Measurements from ENCODE around the gene GZF1. TPM values are rescaled to one million over a fixed set of nuclear protein-coding genes. Genes with fewer than 3 reads are reported as not detected.

Gene GZF1
- total RNA-seq, 2 donors from 2014 or later, result 12.2 to 15.5 TPM

- Histone ChIP-seq H3K27me3 (ENCODE audit: control insufficient read depth, insufficient read depth, low read length, poor library complexity, severe bottlenecking) (no peaks in the 10 kb centered on the region), H3K36me3 (ENCODE audit: control insufficient read depth, insufficient read depth, low read length) (peaks cover 11% of the 10 kb centered on the region), H3K4me3 (ENCODE audit: low read length) (peak overlapping the region; percentile 95), H3K9ac (ENCODE audit: extremely low read depth, low read length, poor library complexity, severe bottlenecking) (peak overlapping the region; percentile 71), H3K4me1 (ENCODE audit: control insufficient read depth, insufficient read depth, low read length) (peaks cover 3% of the 10 kb centered on the region), H3K27ac (ENCODE audit: low read depth, low read length) (peak overlapping the region; percentile 97), H3K9me3 (ENCODE audit: control insufficient read depth, low read length) (no peaks in the 10 kb centered on the region)
- peaks cover 18% of the 10 kb centered on the region for H3K4me1 Mint-ChIP-seq
- DNase-seq, result no peak
- WGBS, 2 experiments (ENCODE audit: insufficient coverage in 1 of 2, insufficient read length in 1 of 2), result 19 to 31% methylated on average over 8 to 21 of the region's 23 CpGs
- H3K4me3 Mint-ChIP-seq, result peak overlapping the region; percentile 85
- H3K27ac Mint-ChIP-seq, result peak overlapping the region; percentile 98
- H3K9me3 Mint-ChIP-seq, result no peaks in the 10 kb centered on the region
- TF ChIP-seq, protein P1, sequence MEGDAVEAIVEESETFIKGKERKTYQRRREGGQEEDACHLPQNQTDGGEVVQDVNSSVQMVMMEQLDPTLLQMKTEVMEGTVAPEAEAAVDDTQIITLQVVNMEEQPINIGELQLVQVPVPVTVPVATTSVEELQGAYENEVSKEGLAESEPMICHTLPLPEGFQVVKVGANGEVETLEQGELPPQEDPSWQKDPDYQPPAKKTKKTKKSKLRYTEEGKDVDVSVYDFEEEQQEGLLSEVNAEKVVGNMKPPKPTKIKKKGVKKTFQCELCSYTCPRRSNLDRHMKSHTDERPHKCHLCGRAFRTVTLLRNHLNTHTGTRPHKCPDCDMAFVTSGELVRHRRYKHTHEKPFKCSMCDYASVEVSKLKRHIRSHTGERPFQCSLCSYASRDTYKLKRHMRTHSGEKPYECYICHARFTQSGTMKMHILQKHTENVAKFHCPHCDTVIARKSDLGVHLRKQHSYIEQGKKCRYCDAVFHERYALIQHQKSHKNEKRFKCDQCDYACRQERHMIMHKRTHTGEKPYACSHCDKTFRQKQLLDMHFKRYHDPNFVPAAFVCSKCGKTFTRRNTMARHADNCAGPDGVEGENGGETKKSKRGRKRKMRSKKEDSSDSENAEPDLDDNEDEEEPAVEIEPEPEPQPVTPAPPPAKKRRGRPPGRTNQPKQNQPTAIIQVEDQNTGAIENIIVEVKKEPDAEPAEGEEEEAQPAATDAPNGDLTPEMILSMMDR (conservative IDR thresholded peaks at IDR 0.05), result peak; percentile 63
- no peaks in the 10 kb centered on the region for H3K27me3 Mint-ChIP-seq (ENCODE audit: insufficient read depth)
- peaks cover 10% of the 10 kb centered on the region for H3K36me3 Mint-ChIP-seq (ENCODE audit: low read depth)
Observed at GRCh38 chr20:23349338-23350195, 12.4 kb upstream of the GZF1 start.

DNA sequence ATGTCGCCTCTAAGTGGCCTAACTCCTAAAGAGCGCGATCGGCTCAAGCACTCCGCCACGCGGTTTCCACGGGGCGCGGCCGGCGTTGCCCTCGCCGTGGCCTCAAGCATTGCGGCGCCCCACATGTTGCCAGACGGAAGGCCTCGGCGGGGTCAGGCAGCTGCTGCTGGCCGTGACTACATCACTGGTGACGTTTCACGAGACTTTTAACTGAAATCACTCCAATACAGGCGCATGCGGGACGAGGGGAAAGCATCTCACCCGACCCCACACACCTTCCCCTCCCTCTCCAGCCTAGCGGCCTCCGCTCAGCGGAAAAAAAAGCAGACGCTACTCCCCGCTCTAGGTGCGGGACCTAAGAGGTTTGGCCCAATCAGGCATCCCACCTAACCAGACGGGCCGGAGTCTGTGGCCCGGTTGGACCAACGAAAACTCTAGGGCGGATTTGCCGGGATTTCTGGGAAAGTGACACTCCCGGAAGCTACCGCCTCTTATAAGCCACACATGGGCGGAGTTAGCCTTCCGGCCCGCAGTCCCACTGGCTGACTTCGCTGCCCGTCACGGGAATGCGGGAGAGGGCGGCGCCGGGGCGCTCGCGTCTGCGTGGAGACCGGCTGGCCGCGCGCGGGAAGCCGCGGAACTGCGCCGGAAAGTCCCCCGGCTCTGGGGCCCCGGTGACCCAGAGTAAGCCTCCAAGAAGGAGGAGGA lies 11.6 kb upstream of the GZF1 start, which contains the start of gene NXT1:
Gene NXT1, plus strand, starts transcription at position 596 of the 708 bp plus-strand sequence. CDS start 3,251 bp downstream, outside the sequence.
- peak; percentile 98 for DNase-seq
- Mint-ChIP-seq H3K4me1 (peaks cover 18% of the 10 kb centered on the region), H3K27me3 (ENCODE audit: insufficient read depth) (no peaks in the 10 kb centered on the region), H3K9me3 (no peaks in the 10 kb centered on the region), H3K4me3 (peak within 1 kb of the TSS; percentile 85), H3K27ac (peak within 1 kb of the TSS; percentile 98), H3K36me3 (ENCODE audit: low read depth) (peaks cover 12% of the 10 kb centered on the region)
- peaks cover 18% of the 10 kb centered on the region for H3K36me3 ChIP-seq (ENCODE audit: control insufficient read depth, insufficient read depth, low read length)
- no peaks in the 10 kb centered on the region for H3K9me3 ChIP-seq (ENCODE audit: control insufficient read depth, low read length)
- TF ChIP-seq, protein P1 (conservative IDR thresholded peaks at IDR 0.05), result no peak
- no peaks in the 10 kb centered on the region for H3K27me3 ChIP-seq (ENCODE audit: control insufficient read depth, insufficient read depth, low read length, poor library complexity, severe bottlenecking)
- WGBS, 2 experiments (ENCODE audit: insufficient coverage in 1 of 2, insufficient read length in 1 of 2), result 0 to 1% methylated on average over 23 to 65 of the region's 65 CpGs
- H3K4me3 ChIP-seq (ENCODE audit: low read length), result peak within 1 kb of the TSS; percentile 95
- peak within 1 kb of the TSS; percentile 97 for H3K27ac ChIP-seq (ENCODE audit: low read depth, low read length)
- H3K4me1 ChIP-seq (ENCODE audit: control insufficient read depth, insufficient read depth, low read length), result peaks cover 3% of the 10 kb centered on the region
- H3K9ac ChIP-seq (ENCODE audit: extremely low read depth, low read length, poor library complexity, severe bottlenecking), result peak within 1 kb of the TSS; percentile 71

GRCh38 chr20:23350904-23351838 lies 10.8 kb upstream of the GZF1 start:
- H3K4me3 ChIP-seq (ENCODE audit: low read length), result peak overlapping the region; percentile 95
- peaks cover 26% of the 10 kb centered on the region for H3K36me3 ChIP-seq (ENCODE audit: control insufficient read depth, insufficient read depth, low read length)
- peaks cover 12% of the 10 kb centered on the region for H3K36me3 Mint-ChIP-seq (ENCODE audit: low read depth)
- TF ChIP-seq, protein P1 (conservative IDR thresholded peaks at IDR 0.05), result no peak
- H3K27me3 ChIP-seq (ENCODE audit: control insufficient read depth, insufficient read depth, low read length, poor library complexity, severe bottlenecking), result no peaks in the 10 kb centered on the region
- no peaks in the 10 kb centered on the region for H3K9me3 ChIP-seq (ENCODE audit: control insufficient read depth, low read length)
- peaks cover 24% of the 10 kb centered on the region for H3K4me1 Mint-ChIP-seq
- no peaks in the 10 kb centered on the region for H3K9me3 Mint-ChIP-seq
- peak overlapping the region; percentile 71 for H3K9ac ChIP-seq (ENCODE audit: extremely low read depth, low read length, poor library complexity, severe bottlenecking)
- 3 to 5% methylated on average over 21 to 64 of the region's 64 CpGs for WGBS, 2 experiments (ENCODE audit: insufficient coverage in 1 of 2, insufficient read length in 1 of 2)
- peak overlapping the region; percentile 79 for H3K27ac ChIP-seq (ENCODE audit: low read depth, low read length)
- DNase-seq, result peak; percentile 84
- peak overlapping the region; percentile 85 for H3K4me3 Mint-ChIP-seq
- H3K27me3 Mint-ChIP-seq (ENCODE audit: insufficient read depth), result no peaks in the 10 kb centered on the region
- H3K4me1 ChIP-seq (ENCODE audit: control insufficient read depth, insufficient read depth, low read length), result peaks cover 7% of the 10 kb centered on the region
- peak overlapping the region; percentile 92 for H3K27ac Mint-ChIP-seq

Data from endodermal cell (in vitro differentiated cells).